Liver (tissue), 9 donors: ENCODE measurements around the gene DSCAM. TPM values are rescaled to one million over a fixed set of nuclear protein-coding genes. Genes with fewer than 3 reads are reported as not detected.

Source experiments
- DNase-seq: peaks from one replicate; pipeline ENCODE4 v3.0.0-alpha.2; 2017; ENCODE audit warnings: low spot score
- H3K27ac ChIP-seq, 2 donors: one replicate each; pipeline ENCODE4 v1.7.0; 2013; ENCODE audit warnings: inconsistent platforms in 2 of 2, low read length in 2 of 2, control low read depth in 1 of 2, low read depth in 1 of 2, mild to moderate bottlenecking in 1 of 2
- H3K27me3 ChIP-seq, 4 donors: one replicate each; pipeline versions ENCODE4 v1.6.1 to v1.7.0; 2013; ENCODE audit warnings: low read length in 3 of 4, inconsistent platforms in 1 of 4, mild to moderate bottlenecking in 1 of 4, moderate library complexity in 1 of 4; ENCODE audit not compliant: control insufficient read depth in 4 of 4, insufficient read depth in 4 of 4
- H3K36me3 ChIP-seq, 4 donors: one replicate each; pipeline versions ENCODE4 v1.6.1 to v1.7.0; 2013; ENCODE audit warnings: low read length in 3 of 4, mild to moderate bottlenecking in 3 of 4, low read depth in 1 of 4, moderate library complexity in 1 of 4; ENCODE audit not compliant: control insufficient read depth in 4 of 4, insufficient read depth in 3 of 4
- H3K4me1 ChIP-seq, 4 donors: one replicate each; pipeline versions ENCODE4 v1.6.1 to v1.7.0; 2013; ENCODE audit warnings: low read length in 3 of 4, mild to moderate bottlenecking in 3 of 4, moderate library complexity in 1 of 4; ENCODE audit not compliant: control insufficient read depth in 4 of 4, insufficient read depth in 4 of 4
- H3K4me3 ChIP-seq, 3 donors: one replicate each; pipeline versions ENCODE4 v1.6.1 to v1.7.0; 2013; ENCODE audit warnings: low read length in 3 of 3, control low read depth in 1 of 3, low read depth in 1 of 3, mild to moderate bottlenecking in 1 of 3
- H3K9ac ChIP-seq, 2 donors: one replicate each; pipeline ENCODE4 v1.7.0; 2013; ENCODE audit warnings: low read length in 2 of 2, mild to moderate bottlenecking in 2 of 2, moderate library complexity in 2 of 2, control low read depth in 1 of 2, low read depth in 1 of 2
- H3K9me3 ChIP-seq, 4 donors: one replicate each; pipeline versions ENCODE4 v1.6.1 to v1.7.0; 2013; ENCODE audit warnings: low read length in 3 of 4; ENCODE audit not compliant: control insufficient read depth in 4 of 4
- EGR1 ChIP-seq, 2 donors: IDR thresholded peaks; 2 replicates each; pipeline ENCODE4 v1.6.1; 2016 to 2018; ENCODE audit warnings: antibody characterized with exemption in 2 of 2, low read depth in 2 of 2
- FOXA1 ChIP-seq: IDR thresholded peaks from 2 replicates; pipeline ENCODE4 v1.6.1; 2016; ENCODE audit warnings: antibody characterized with exemption
- FOXA2 ChIP-seq: IDR thresholded peaks from 2 replicates; pipeline ENCODE4 v1.6.1; 2016; ENCODE audit warnings: antibody characterized with exemption
- GABPA ChIP-seq, 2 donors: IDR thresholded peaks in 1 of 2; conservative IDR thresholded peaks in 1 of 2; 2 replicates each; pipeline ENCODE4 v1.6.1; 2016; ENCODE audit warnings: antibody characterized with exemption in 2 of 2, mild to moderate bottlenecking in 1 of 2, moderate library complexity in 1 of 2
- HNF4A ChIP-seq, 2 donors: conservative IDR thresholded peaks; 2 replicates each; pipeline ENCODE4 v1.6.1; 2016; ENCODE audit warnings: antibody characterized with exemption in 2 of 2, mild to moderate bottlenecking in 2 of 2
- HNF4G ChIP-seq: IDR thresholded peaks from 2 replicates; pipeline ENCODE4 v1.6.1; 2016; ENCODE audit warnings: antibody characterized with exemption
- JUND ChIP-seq, 2 donors: IDR thresholded peaks; 2 replicates each; pipeline ENCODE4 v1.6.1; 2016; ENCODE audit warnings: antibody characterized with exemption in 2 of 2
- NR2F2 ChIP-seq: IDR thresholded peaks from 2 replicates; pipeline ENCODE4 v1.6.1; 2016; ENCODE audit warnings: antibody characterized with exemption
- RAD21 ChIP-seq, 2 donors: IDR thresholded peaks; 2 replicates each; pipeline ENCODE4 v1.6.1; 2016; ENCODE audit warnings: antibody characterized with exemption in 2 of 2, mild to moderate bottlenecking in 2 of 2
- RXRA ChIP-seq, 2 donors: IDR thresholded peaks; 2 replicates each; pipeline ENCODE4 v1.6.1; 2017 to 2018; ENCODE audit warnings: antibody characterized with exemption in 2 of 2, mild to moderate bottlenecking in 1 of 2
- SP1 ChIP-seq: IDR thresholded peaks from 2 replicates; pipeline ENCODE4 v1.6.1; 2018; ENCODE audit warnings: antibody characterized with exemption, mild to moderate bottlenecking
- TAF1 ChIP-seq: conservative IDR thresholded peaks from 2 replicates; pipeline ENCODE4 v1.6.1; 2016; ENCODE audit warnings: antibody characterized with exemption, mild to moderate bottlenecking
- YY1 ChIP-seq: IDR thresholded peaks from 2 replicates; pipeline ENCODE4 v1.6.1; 2016; ENCODE audit warnings: antibody characterized with exemption, mild to moderate bottlenecking
- WGBS: extraction: QIAGEN DNeasy Blood & Tissue Kit; methylation state at CpG from one replicate; pipeline ENCODE4 v1.1.7; 2013; 5-methylcytosine and 5-hydroxymethylcytosine counted together
- polyA plus RNA-seq, 2 donors: library from polyadenylated mRNA; stranded (reverse) in 1 of 2; unstranded in 1 of 2; fragments of 200-250 nt in 1 of 2; fragments of >200 nt in 1 of 2; fragmentation: Nextera tagmentation in 1 of 2; extraction: Ambion mirVana in 1 of 2; gene quantifications; one replicate each; pipeline versions ENCODE4 v1.2.1 to v1.2.3, GENCODE V29; 2013 to 2015
- total RNA-seq, 2 donors: library from RNA; depleted of rRNA; stranded (reverse); fragments of >200 nt; gene quantifications; one replicate each; pipeline ENCODE4 v1.2.3, GENCODE V29; 2014
- TF ChIP-seq, protein P1 (sequence below): IDR thresholded peaks from 2 replicates; pipeline ENCODE4 v1.6.1; 2016; ENCODE audit warnings: antibody characterized with exemption
- TF ChIP-seq, protein P2 (sequence below): IDR thresholded peaks from 2 replicates; pipeline ENCODE4 v1.6.1; 2016; ENCODE audit warnings: antibody characterized with exemption
- TF ChIP-seq, protein P3 (sequence below): fragments of 150-350 bp; IDR thresholded peaks from 2 replicates; pipeline ENCODE4 v1.5.1; 2017; ENCODE audit warnings: improper control_type of control experiment, low read depth, low read length; ENCODE audit not compliant: missing input control
- TF ChIP-seq, protein P4 (sequence below): IDR thresholded peaks from 2 replicates; pipeline ENCODE4 v1.6.1; 2016; ENCODE audit warnings: antibody characterized with exemption, mild to moderate bottlenecking
- TF ChIP-seq, protein P5 (sequence below): IDR thresholded peaks from 2 replicates; pipeline ENCODE4 v1.6.1; 2016; ENCODE audit warnings: antibody characterized with exemption
- donor health status: healthy.
- donor health status: healthy.
- donor health status: healthy.
- donor health status: healthy.
- donor health status: healthy.

The DSCAM gene
- total and polyA plus RNA-seq, 4 donors, result 0.02 to 0.23 (median 0.10) TPM

DNA sequence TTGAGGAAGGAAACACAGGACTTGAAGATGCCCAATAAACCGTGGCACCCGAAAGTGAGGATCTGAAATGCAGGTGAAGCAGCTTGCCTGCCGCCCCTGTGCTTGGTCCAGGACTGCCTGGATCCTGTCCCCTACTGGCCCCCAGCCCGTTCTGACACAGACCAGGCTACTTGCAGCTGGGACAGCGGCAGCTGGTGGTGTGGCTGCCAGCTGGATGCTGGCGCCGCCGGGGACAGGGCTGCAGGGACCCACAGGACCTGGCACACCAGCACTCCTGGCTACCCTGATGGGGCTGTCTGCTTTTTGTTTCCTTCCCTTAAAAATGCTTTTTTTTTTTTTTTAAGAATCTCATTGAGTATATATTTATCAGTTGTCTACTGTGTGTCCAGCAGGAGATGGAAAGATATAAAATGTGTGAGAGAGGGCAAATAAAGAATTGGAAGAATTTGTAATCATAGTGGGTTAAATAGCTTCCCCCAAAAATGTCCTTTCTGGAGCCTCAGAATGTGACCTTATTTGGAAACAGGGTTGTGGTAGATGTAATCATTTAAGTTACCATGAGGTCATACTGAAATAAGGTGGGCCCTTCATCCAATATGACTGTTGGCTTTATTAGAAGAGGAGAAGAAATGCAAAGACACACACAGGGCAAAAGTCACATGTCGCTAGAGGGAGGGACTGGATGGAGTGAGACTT, 165.6 kb downstream of the DSCAM start:
- H3K27ac ChIP-seq, result no peak overlapping the region
- H3K9ac ChIP-seq, result no peak overlapping the region
- no peaks in the 10 kb centered on the region for H3K4me1 ChIP-seq
- no peaks in the 10 kb centered on the region for H3K9me3 ChIP-seq
- DNase-seq, result no peak
- TF ChIP-seq EGR1 (IDR thresholded peaks at IDR 0.05; ENCODE audit: low read depth in 2 of 2), result no peak
- TF ChIP-seq, protein P1, sequence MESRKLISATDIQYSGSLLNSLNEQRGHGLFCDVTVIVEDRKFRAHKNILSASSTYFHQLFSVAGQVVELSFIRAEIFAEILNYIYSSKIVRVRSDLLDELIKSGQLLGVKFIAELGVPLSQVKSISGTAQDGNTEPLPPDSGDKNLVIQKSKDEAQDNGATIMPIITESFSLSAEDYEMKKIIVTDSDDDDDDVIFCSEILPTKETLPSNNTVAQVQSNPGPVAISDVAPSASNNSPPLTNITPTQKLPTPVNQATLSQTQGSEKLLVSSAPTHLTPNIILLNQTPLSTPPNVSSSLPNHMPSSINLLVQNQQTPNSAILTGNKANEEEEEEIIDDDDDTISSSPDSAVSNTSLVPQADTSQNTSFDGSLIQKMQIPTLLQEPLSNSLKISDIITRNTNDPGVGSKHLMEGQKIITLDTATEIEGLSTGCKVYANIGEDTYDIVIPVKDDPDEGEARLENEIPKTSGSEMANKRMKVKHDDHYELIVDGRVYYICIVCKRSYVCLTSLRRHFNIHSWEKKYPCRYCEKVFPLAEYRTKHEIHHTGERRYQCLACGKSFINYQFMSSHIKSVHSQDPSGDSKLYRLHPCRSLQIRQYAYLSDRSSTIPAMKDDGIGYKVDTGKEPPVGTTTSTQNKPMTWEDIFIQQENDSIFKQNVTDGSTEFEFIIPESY, result no peak
- TF ChIP-seq, protein P2, sequence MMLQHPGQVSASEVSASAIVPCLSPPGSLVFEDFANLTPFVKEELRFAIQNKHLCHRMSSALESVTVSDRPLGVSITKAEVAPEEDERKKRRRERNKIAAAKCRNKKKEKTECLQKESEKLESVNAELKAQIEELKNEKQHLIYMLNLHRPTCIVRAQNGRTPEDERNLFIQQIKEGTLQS, result no peak
- TF ChIP-seq RAD21 (IDR thresholded peaks at IDR 0.05), result no peak
- TF ChIP-seq NR2F2, result no peak
- TF ChIP-seq, protein P3, sequence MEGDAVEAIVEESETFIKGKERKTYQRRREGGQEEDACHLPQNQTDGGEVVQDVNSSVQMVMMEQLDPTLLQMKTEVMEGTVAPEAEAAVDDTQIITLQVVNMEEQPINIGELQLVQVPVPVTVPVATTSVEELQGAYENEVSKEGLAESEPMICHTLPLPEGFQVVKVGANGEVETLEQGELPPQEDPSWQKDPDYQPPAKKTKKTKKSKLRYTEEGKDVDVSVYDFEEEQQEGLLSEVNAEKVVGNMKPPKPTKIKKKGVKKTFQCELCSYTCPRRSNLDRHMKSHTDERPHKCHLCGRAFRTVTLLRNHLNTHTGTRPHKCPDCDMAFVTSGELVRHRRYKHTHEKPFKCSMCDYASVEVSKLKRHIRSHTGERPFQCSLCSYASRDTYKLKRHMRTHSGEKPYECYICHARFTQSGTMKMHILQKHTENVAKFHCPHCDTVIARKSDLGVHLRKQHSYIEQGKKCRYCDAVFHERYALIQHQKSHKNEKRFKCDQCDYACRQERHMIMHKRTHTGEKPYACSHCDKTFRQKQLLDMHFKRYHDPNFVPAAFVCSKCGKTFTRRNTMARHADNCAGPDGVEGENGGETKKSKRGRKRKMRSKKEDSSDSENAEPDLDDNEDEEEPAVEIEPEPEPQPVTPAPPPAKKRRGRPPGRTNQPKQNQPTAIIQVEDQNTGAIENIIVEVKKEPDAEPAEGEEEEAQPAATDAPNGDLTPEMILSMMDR, result no peak
- no peak for TF ChIP-seq YY1
- TF ChIP-seq HNF4A (conservative IDR thresholded peaks at IDR 0.05), result no peak
- TF ChIP-seq TAF1, result no peak
- TF ChIP-seq, protein P4, sequence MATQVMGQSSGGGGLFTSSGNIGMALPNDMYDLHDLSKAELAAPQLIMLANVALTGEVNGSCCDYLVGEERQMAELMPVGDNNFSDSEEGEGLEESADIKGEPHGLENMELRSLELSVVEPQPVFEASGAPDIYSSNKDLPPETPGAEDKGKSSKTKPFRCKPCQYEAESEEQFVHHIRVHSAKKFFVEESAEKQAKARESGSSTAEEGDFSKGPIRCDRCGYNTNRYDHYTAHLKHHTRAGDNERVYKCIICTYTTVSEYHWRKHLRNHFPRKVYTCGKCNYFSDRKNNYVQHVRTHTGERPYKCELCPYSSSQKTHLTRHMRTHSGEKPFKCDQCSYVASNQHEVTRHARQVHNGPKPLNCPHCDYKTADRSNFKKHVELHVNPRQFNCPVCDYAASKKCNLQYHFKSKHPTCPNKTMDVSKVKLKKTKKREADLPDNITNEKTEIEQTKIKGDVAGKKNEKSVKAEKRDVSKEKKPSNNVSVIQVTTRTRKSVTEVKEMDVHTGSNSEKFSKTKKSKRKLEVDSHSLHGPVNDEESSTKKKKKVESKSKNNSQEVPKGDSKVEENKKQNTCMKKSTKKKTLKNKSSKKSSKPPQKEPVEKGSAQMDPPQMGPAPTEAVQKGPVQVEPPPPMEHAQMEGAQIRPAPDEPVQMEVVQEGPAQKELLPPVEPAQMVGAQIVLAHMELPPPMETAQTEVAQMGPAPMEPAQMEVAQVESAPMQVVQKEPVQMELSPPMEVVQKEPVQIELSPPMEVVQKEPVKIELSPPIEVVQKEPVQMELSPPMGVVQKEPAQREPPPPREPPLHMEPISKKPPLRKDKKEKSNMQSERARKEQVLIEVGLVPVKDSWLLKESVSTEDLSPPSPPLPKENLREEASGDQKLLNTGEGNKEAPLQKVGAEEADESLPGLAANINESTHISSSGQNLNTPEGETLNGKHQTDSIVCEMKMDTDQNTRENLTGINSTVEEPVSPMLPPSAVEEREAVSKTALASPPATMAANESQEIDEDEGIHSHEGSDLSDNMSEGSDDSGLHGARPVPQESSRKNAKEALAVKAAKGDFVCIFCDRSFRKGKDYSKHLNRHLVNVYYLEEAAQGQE, result no peak
- no peak for TF ChIP-seq GABPA (IDR thresholded peaks at IDR 0.05 in 1 of 2, conservative IDR thresholded peaks at IDR 0.05 in 1 of 2)
- no peak for TF ChIP-seq FOXA2
- TF ChIP-seq FOXA1, result no peak
- no peak for TF ChIP-seq JUND (IDR thresholded peaks at IDR 0.05)
- no peak for TF ChIP-seq SP1
- TF ChIP-seq, protein P5, sequence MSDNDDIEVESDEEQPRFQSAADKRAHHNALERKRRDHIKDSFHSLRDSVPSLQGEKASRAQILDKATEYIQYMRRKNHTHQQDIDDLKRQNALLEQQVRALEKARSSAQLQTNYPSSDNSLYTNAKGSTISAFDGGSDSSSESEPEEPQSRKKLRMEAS, result no peak
- TF ChIP-seq RXRA (IDR thresholded peaks at IDR 0.05), result no peak
- no peak for TF ChIP-seq HNF4G
- H3K27me3 ChIP-seq, result peaks cover 0 to 3% (median 0%) of the 10 kb centered on the region in 4 donors
- 77% methylated on average over 9 of the region's 9 CpGs for WGBS
- H3K4me3 ChIP-seq, result no peak overlapping the region
- H3K36me3 ChIP-seq, result no peaks in the 10 kb centered on the region
